Measurements from ENCODE around the gene IPPK. TPM values are rescaled to one million over a fixed set of nuclear protein-coding genes. Genes with fewer than 3 reads are reported as not detected.

IPPK gene
- total RNA-seq, 3 donors from 2014 or later: 6.8 to 9.0 (median 7.7) TPM

- TF ChIP-seq CTCF (IDR thresholded peaks at IDR 0.05): no peak
- intact Hi-C loops (cut with DNase I, micrococcal nuclease): no loop called here
- ATAC-seq (no peak), DNase-seq (no peak)
- Histone ChIP-seq H3K36me3 (ENCODE audit: low read depth) (no peaks in the 10 kb centered on the region), H3K4me1 (ENCODE audit: low read depth) (no peaks in the 10 kb centered on the region), H3K4me3 (no peak overlapping the region), H3K9me3 (no peaks in the 10 kb centered on the region)
These were observed 20.9 kb downstream of the IPPK start for GRCh38 chr9:92649007-92649406.

- H3K9me3 ChIP-seq: no peaks in the 10 kb centered on the region
- intact Hi-C loops (cut with DNase I, micrococcal nuclease): no loop called here
- ATAC-seq: no peak
- no peaks in the 10 kb centered on the region for H3K36me3 ChIP-seq (ENCODE audit: low read depth)
- peak in 1 of 3 donors; percentile 7 for DNase-seq
- no peaks in the 10 kb centered on the region for H3K4me1 ChIP-seq (ENCODE audit: low read depth)
- TF ChIP-seq CTCF (IDR thresholded peaks at IDR 0.05): no peak
- no peak overlapping the region for H3K4me3 ChIP-seq
These were observed 21.4 kb downstream of the IPPK start for GRCh38 chr9:92648474-92648971.

- Histone ChIP-seq H3K4me3 (no peak overlapping the region), H3K9me3 (no peaks in the 10 kb centered on the region), H3K4me1 (ENCODE audit: low read depth) (no peaks in the 10 kb centered on the region), H3K36me3 (ENCODE audit: low read depth) (no peaks in the 10 kb centered on the region)
- intact Hi-C loops (cut with DNase I, micrococcal nuclease): no loop called here
- ATAC-seq (no peak), DNase-seq (no peak)
- no peak for TF ChIP-seq CTCF (IDR thresholded peaks at IDR 0.05)
These were observed 22.1 kb downstream of the IPPK start for GRCh38 chr9:92647671-92648473.

- TF ChIP-seq CTCF (IDR thresholded peaks at IDR 0.05): no peak
- H3K4me1 ChIP-seq (ENCODE audit: low read depth): no peaks in the 10 kb centered on the region
- no peaks in the 10 kb centered on the region for H3K9me3 ChIP-seq
- DNase-seq: no peak
- no peak overlapping the region for H3K4me3 ChIP-seq
- ATAC-seq: no peak
- intact Hi-C loops (cut with DNase I, micrococcal nuclease): no loop called here
- peaks cover 7% of the 10 kb centered on the region for H3K36me3 ChIP-seq (ENCODE audit: low read depth)
These were observed 24.9 kb downstream of the IPPK start for GRCh38 chr9:92645041-92645440.

- no peak for ATAC-seq
- peaks cover 7% of the 10 kb centered on the region for H3K36me3 ChIP-seq (ENCODE audit: low read depth)
- DNase-seq: no peak
- no peak overlapping the region for H3K4me3 ChIP-seq
- no peak for TF ChIP-seq CTCF (IDR thresholded peaks at IDR 0.05)
- H3K4me1 ChIP-seq (ENCODE audit: low read depth): no peaks in the 10 kb centered on the region
- intact Hi-C loops (cut with DNase I, micrococcal nuclease): no loop called here
- no peaks in the 10 kb centered on the region for H3K9me3 ChIP-seq
These were observed 25.7 kb downstream of the IPPK start for GRCh38 chr9:92644278-92644677.
